Mucosa of stomach (tissue), 1 donor: ENCODE data around the gene RMI2.

Experiments
- H3K27me3 ChIP-seq: one replicate; pipeline ENCODE4 v1.7.0; 2013; ENCODE audit warnings: mild to moderate bottlenecking, low read length; ENCODE audit not compliant: control insufficient read depth, insufficient read depth
- H3K36me3 ChIP-seq: one replicate; pipeline ENCODE4 v1.7.0; 2013; ENCODE audit warnings: low read length; ENCODE audit not compliant: control insufficient read depth, insufficient read depth
- H3K4me1 ChIP-seq: one replicate; pipeline ENCODE4 v1.7.0; 2013; ENCODE audit warnings: mild to moderate bottlenecking, low read length; ENCODE audit not compliant: control insufficient read depth, insufficient read depth
- H3K4me3 ChIP-seq: one replicate; pipeline ENCODE4 v1.7.0; 2013; ENCODE audit warnings: low read length
- H3K9ac ChIP-seq: one replicate; pipeline ENCODE4 v1.7.0; 2013; ENCODE audit warnings: mild to moderate bottlenecking, low read length, moderate library complexity
- H3K9me3 ChIP-seq: one replicate; pipeline ENCODE4 v1.7.0; 2013; ENCODE audit warnings: mild to moderate bottlenecking, low read length, moderate library complexity; ENCODE audit not compliant: control insufficient read depth
- donor health status: Pancreatic carcinoma.

The RMI2 gene

GRCh38 chr16:11326084-11326736 lies 19.0 kb upstream of the RMI2 start:
- Histone ChIP-seq H3K4me3 (no peak overlapping the region), H3K27me3 (no peaks in the 10 kb centered on the region), H3K4me1 (peaks cover 11% of the 10 kb centered on the region), H3K9me3 (no peaks in the 10 kb centered on the region), H3K9ac (no peak overlapping the region), H3K36me3 (no peaks in the 10 kb centered on the region)

GRCh38 chr16:11326737-11327276 lies 18.5 kb upstream of the RMI2 start:
- no peak overlapping the region for H3K9ac ChIP-seq
- H3K27me3 ChIP-seq: no peaks in the 10 kb centered on the region
- H3K36me3 ChIP-seq: no peaks in the 10 kb centered on the region
- H3K4me1 ChIP-seq: peaks cover 11% of the 10 kb centered on the region
- H3K4me3 ChIP-seq: no peak overlapping the region
- no peaks in the 10 kb centered on the region for H3K9me3 ChIP-seq

GRCh38 chr16:11327277-11328171 lies 17.7 kb upstream of the RMI2 start:
- no peak overlapping the region for H3K9ac ChIP-seq

GRCh38 chr16:11328172-11329070 lies 16.8 kb upstream of the RMI2 start:
- H3K9ac ChIP-seq: no peak overlapping the region

More at GRCh38 chr16:11327277-11328171, 17.7 kb upstream of the RMI2 start:
- Histone ChIP-seq H3K4me1 (peaks cover 11% of the 10 kb centered on the region), H3K4me3 (no peak overlapping the region), H3K36me3 (no peaks in the 10 kb centered on the region), H3K27me3 (no peaks in the 10 kb centered on the region), H3K9me3 (no peaks in the 10 kb centered on the region)

GRCh38 chr16:11329071-11329491 lies 16.2 kb upstream of the RMI2 start:
- Histone ChIP-seq H3K9me3 (no peaks in the 10 kb centered on the region), H3K9ac (no peak overlapping the region), H3K36me3 (no peaks in the 10 kb centered on the region), H3K27me3 (no peaks in the 10 kb centered on the region), H3K4me1 (peaks cover 11% of the 10 kb centered on the region), H3K4me3 (no peak overlapping the region)

More at GRCh38 chr16:11328172-11329070, 16.8 kb upstream of the RMI2 start:
- H3K36me3 ChIP-seq: no peaks in the 10 kb centered on the region
- peaks cover 11% of the 10 kb centered on the region for H3K4me1 ChIP-seq
- H3K27me3 ChIP-seq: no peaks in the 10 kb centered on the region
- no peak overlapping the region for H3K4me3 ChIP-seq
- no peaks in the 10 kb centered on the region for H3K9me3 ChIP-seq

- Histone ChIP-seq H3K9ac (no peak overlapping the region), H3K4me3 (no peak overlapping the region), H3K36me3 (no peaks in the 10 kb centered on the region), H3K9me3 (no peaks in the 10 kb centered on the region), H3K27me3 (no peaks in the 10 kb centered on the region), H3K4me1 (peaks cover 11% of the 10 kb centered on the region)
Observed at GRCh38 chr16:11329891-11330290, 15.4 kb upstream of the RMI2 start.

- Histone ChIP-seq H3K9ac (no peak overlapping the region), H3K9me3 (no peaks in the 10 kb centered on the region), H3K4me3 (no peak overlapping the region), H3K27me3 (no peaks in the 10 kb centered on the region), H3K36me3 (no peaks in the 10 kb centered on the region), H3K4me1 (peaks cover 11% of the 10 kb centered on the region)
Observed at GRCh38 chr16:11330526-11331237, 14.6 kb upstream of the RMI2 start.

GRCh38 chr16:11331967-11332366 lies 13.3 kb upstream of the RMI2 start:
- Histone ChIP-seq H3K4me1 (peaks cover 11% of the 10 kb centered on the region), H3K9me3 (no peaks in the 10 kb centered on the region), H3K9ac (no peak overlapping the region), H3K27me3 (no peaks in the 10 kb centered on the region), H3K36me3 (no peaks in the 10 kb centered on the region), H3K4me3 (no peak overlapping the region)

GRCh38 chr16:11333010-11333409 lies 12.2 kb upstream of the RMI2 start:
- no peaks in the 10 kb centered on the region for H3K27me3 ChIP-seq
- peaks cover 8% of the 10 kb centered on the region for H3K4me1 ChIP-seq
- H3K9ac ChIP-seq: no peak overlapping the region
- no peak overlapping the region for H3K4me3 ChIP-seq
- H3K36me3 ChIP-seq: no peaks in the 10 kb centered on the region
- H3K9me3 ChIP-seq: no peaks in the 10 kb centered on the region

- no peaks in the 10 kb centered on the region for H3K9me3 ChIP-seq
- H3K36me3 ChIP-seq: no peaks in the 10 kb centered on the region
- no peaks in the 10 kb centered on the region for H3K27me3 ChIP-seq
- H3K4me3 ChIP-seq: no peak overlapping the region
- peaks cover under 1% of the 10 kb centered on the region for H3K4me1 ChIP-seq
- H3K9ac ChIP-seq: no peak overlapping the region
Observed at GRCh38 chr16:11333702-11334101, 11.6 kb upstream of the RMI2 start.

GRCh38 chr16:11334831-11335404 lies 10.3 kb upstream of the RMI2 start:
- Histone ChIP-seq H3K4me3 (no peak overlapping the region), H3K9ac (no peak overlapping the region), H3K4me1 (no peaks in the 10 kb centered on the region), H3K36me3 (no peaks in the 10 kb centered on the region), H3K27me3 (no peaks in the 10 kb centered on the region), H3K9me3 (no peaks in the 10 kb centered on the region)
